ENCODE results near the gene CAMTA1. TPM values are rescaled to one million over a fixed set of nuclear protein-coding genes. Genes with fewer than 3 reads are reported as not detected.

Gene CAMTA1
- total and polyA plus RNA-seq, 8 donors = 13.0 to 54.2 (median 23.6) TPM

DNA sequence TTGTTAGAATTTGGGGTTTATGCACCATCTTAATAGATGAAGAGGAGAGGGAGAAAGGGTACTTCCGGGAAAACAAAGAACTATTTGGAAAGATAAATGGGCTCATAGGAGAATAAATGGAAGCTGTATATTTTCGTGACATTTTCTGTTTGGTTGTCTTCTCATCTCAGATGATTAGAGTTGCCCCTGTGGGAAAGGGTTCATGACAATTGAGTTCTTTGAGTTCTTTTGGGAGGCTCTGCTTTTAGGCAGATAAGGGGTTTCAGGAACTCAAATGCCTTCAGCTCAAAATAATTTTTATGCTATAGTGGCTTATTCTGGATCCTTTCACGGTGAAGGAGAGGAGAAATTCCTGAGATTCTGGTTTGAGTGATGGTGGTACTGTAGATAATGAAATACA is 63.6 kb downstream of the CAMTA1 start:
- no peaks in the 10 kb centered on the region for H3K9me3 ChIP-seq
- H3K27ac ChIP-seq = no peak overlapping the region
- 94 to 99% methylated on average over 3 of the region's 3 CpGs for WGBS, 2 donors
- no peaks in the 10 kb centered on the region for H3K27me3 ChIP-seq
- no peak overlapping the region for H3K4me3 ChIP-seq
- no peak for ATAC-seq
- TF ChIP-seq, protein P1, sequence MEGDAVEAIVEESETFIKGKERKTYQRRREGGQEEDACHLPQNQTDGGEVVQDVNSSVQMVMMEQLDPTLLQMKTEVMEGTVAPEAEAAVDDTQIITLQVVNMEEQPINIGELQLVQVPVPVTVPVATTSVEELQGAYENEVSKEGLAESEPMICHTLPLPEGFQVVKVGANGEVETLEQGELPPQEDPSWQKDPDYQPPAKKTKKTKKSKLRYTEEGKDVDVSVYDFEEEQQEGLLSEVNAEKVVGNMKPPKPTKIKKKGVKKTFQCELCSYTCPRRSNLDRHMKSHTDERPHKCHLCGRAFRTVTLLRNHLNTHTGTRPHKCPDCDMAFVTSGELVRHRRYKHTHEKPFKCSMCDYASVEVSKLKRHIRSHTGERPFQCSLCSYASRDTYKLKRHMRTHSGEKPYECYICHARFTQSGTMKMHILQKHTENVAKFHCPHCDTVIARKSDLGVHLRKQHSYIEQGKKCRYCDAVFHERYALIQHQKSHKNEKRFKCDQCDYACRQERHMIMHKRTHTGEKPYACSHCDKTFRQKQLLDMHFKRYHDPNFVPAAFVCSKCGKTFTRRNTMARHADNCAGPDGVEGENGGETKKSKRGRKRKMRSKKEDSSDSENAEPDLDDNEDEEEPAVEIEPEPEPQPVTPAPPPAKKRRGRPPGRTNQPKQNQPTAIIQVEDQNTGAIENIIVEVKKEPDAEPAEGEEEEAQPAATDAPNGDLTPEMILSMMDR (IDR thresholded peaks at IDR 0.05) = no peak
- DNase-seq = no peak
- H3K36me3 ChIP-seq = no peaks in the 10 kb centered on the region
- no peaks in the 10 kb centered on the region for H3K4me1 ChIP-seq
- FAIRE-seq = no peak
- intact Hi-C loops (cut with DNase I) = no loop called here

DNA sequence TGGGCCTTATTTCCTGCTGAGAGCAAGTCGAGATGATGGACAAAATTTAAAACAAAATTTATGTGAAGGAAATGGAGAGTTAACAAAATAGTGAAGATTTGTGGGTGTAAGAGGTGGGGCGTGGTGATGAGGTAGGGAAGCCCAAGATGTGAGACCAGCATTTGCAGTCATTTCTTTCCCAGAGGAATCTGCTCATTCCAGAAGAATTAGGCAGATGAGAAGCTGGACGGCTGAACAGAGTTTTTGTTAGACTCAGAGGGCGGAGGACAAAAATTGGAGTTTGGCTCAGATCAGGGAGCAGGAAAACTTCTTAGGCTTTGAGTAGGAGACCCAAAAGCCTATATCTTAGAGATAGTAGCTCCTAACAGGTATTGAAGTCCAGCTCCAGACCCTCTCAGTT is 65.3 kb downstream of the CAMTA1 start:
- H3K4me1 ChIP-seq = no peaks in the 10 kb centered on the region

DNA sequence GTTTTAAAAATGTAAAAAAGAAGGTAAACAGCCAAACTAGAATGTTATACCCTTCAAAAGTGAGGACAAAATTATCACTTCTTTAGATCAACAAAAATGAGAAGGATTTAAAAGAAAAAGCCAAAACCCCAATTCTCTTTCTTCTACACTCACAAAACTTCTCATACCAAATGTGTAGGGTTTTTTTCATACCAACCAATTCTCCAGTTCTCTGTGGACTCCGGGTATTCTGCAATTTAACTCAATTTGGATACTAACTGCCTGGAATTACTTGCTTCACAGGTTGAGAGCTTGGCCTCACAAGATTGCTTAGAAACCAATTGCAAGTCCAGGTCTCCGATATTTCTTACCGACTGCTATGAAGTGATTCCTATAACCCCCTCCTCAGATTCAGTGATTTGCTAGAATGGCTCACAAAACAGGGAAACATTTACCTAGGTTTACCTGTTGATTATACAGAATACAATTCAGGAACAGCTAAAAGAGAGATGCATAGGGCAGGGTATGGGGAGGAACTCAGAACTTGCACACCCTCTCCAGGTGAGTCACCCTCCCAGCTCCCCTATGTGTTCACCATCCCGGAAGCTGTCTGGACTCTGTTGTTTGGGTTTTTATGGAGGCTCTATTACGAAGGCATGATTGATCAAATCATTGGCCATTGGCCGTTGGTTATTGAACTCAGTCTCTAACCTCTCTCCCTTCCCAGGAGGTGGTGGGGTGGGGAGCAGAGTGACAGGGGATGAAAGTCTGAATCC is 67.1 kb downstream of the CAMTA1 start:
- Histone ChIP-seq H3K27ac (no peak overlapping the region), H3K4me1 (no peaks in the 10 kb centered on the region), H3K4me3 (no peak overlapping the region), H3K27me3 (no peaks in the 10 kb centered on the region), H3K36me3 (no peaks in the 10 kb centered on the region), H3K9me3 (no peaks in the 10 kb centered on the region)
- WGBS, 2 donors = 96 to 98% methylated on average over 6 of the region's 6 CpGs
- FAIRE-seq (no peak), ATAC-seq (no peak), DNase-seq (no peak)
- intact Hi-C loops (cut with DNase I) = no loop called here
- TF ChIP-seq, protein P1 (IDR thresholded peaks at IDR 0.05) = no peak

More for the DNA sequence above, 65.3 kb downstream of the CAMTA1 start:
- H3K27ac ChIP-seq = no peak overlapping the region
- no peaks in the 10 kb centered on the region for H3K9me3 ChIP-seq
- H3K27me3 ChIP-seq = no peaks in the 10 kb centered on the region
- TF ChIP-seq, protein P1 (IDR thresholded peaks at IDR 0.05) = no peak
- DNase-seq (no peak), ATAC-seq (no peak), FAIRE-seq (no peak)
- no peaks in the 10 kb centered on the region for H3K36me3 ChIP-seq
- no peak overlapping the region for H3K4me3 ChIP-seq
- WGBS, 2 donors = 93 to 94% methylated on average over 4 of the region's 4 CpGs
- intact Hi-C loops (cut with DNase I) = no loop called here

DNA sequence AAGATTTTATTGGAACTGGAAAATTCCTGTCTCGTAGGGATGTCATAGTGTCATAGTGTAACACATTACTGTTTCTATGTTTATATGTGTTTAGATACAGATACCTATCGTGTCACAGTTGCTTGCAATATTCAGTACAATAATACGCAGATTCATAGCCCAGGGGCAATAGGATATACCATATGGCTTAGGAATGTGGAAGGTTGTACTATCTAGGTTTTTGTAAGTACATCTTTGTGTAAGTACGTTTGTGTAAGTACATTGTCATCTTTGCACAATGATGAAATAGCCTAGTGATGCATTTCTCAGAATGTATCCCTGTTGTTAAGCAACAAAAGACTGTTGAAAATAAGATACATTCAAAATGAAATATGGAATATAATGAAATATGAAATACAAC is 68.9 kb downstream of the CAMTA1 start:
- Histone ChIP-seq H3K4me3 (no peak overlapping the region), H3K27ac (no peak overlapping the region), H3K27me3 (no peaks in the 10 kb centered on the region), H3K9me3 (no peaks in the 10 kb centered on the region), H3K36me3 (no peaks in the 10 kb centered on the region), H3K4me1 (no peaks in the 10 kb centered on the region)
- TF ChIP-seq, protein P1 (IDR thresholded peaks at IDR 0.05) = no peak
- DNase-seq (no peak), ATAC-seq (no peak), FAIRE-seq (no peak)
- WGBS, 2 donors = 95% methylated on average over 4 of the region's 4 CpGs
- intact Hi-C loops (cut with DNase I) = no loop called here

DNA sequence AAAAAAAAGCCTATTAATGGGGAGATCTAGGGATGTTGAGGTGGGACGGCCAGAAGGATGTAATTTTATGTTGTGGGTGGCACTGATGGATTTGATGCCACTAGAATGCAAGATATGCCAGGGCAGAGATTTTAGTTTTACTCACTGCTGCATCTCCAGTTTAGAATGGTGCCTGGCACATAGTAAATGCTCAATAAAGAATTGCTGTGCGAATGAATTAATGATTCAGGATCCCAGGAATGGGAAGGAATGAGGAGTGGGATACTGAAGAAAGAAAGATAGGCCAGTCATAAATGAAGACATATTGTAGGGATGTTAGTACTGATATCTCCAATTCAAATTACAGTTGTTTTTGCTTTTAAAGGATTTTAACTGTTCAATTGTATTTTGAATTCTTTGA is 72.6 kb downstream of the CAMTA1 start:
- Histone ChIP-seq H3K4me3 (no peak overlapping the region), H3K9me3 (no peaks in the 10 kb centered on the region), H3K27ac (no peak overlapping the region), H3K27me3 (no peaks in the 10 kb centered on the region), H3K36me3 (no peaks in the 10 kb centered on the region), H3K4me1 (peaks cover 0 to 8% (median 0%) of the 10 kb centered on the region in 3 donors)
- TF ChIP-seq, protein P1 (IDR thresholded peaks at IDR 0.05) = no peak
- 92 to 95% methylated on average over 2 of the region's 2 CpGs for WGBS, 2 donors
- ATAC-seq = no peak
- DNase-seq = no peak
- FAIRE-seq = no peak
- intact Hi-C loops (cut with DNase I) = no loop called here
